Testis (tissue), 3 donors: ENCODE results near the gene RHBDD1. TPM values are rescaled to one million over a fixed set of nuclear protein-coding genes. Genes with fewer than 3 reads are reported as not detected.

Experiments
- DNase-seq: peaks from one replicate; pipeline ENCODE4 v3.0.0-alpha.2; 2019
- H3K27ac ChIP-seq, 2 donors: fragments of 200-600 bp; sonication (generic); one replicate each; pipeline ENCODE4 v1.5.1; 2019
- H3K27me3 ChIP-seq: fragments of 200-600 bp; sonication (generic); one replicate; pipeline ENCODE4 v1.5.1; 2019
- H3K36me3 ChIP-seq: fragments of 200-600 bp; sonication (generic); one replicate; pipeline ENCODE4 v1.5.1; 2017; ENCODE audit warnings: low read depth; ENCODE audit errors: missing control alignments
- H3K4me1 ChIP-seq: fragments of 200-600 bp; sonication (generic); one replicate; pipeline ENCODE4 v1.5.1; 2019
- H3K4me3 ChIP-seq, 2 donors: fragments of 200-600 bp; sonication (generic); one replicate each; pipeline ENCODE4 v1.5.1; 2017 to 2019
- H3K9me3 ChIP-seq: fragments of 200-600 bp; sonication (generic); one replicate; pipeline ENCODE4 v1.5.1; 2017
- CTCF ChIP-seq, 3 experiments: fragments of 450-650 bp in 2 of 3; fragments of 200-600 bp in 1 of 3; sonication (generic) in 1 of 3; IDR thresholded peaks; one replicate each; pipeline ENCODE4 v1.5.1; 2016 to 2019; ENCODE audit warnings: antibody characterized with exemption in 3 of 3, mild to moderate bottlenecking in 2 of 3, moderate library complexity in 1 of 3
- POLR2A ChIP-seq: fragments of 450-650 bp; IDR thresholded peaks from one replicate; pipeline ENCODE4 v1.6.1; 2017; ENCODE audit warnings: antibody characterized with exemption, mild to moderate bottlenecking, moderate library complexity
- WGBS, 2 donors: methylation state at CpG; one replicate each; pipeline ENCODE4 v1.1.5; 2018; 5-methylcytosine and 5-hydroxymethylcytosine counted together
- intact Hi-C: fragments of 100-400 bp; cut with DNase I; formaldehyde crosslinking; loops from one replicate; pipeline ENCODE4 v1.15.1; 2023; ENCODE audit warnings: low total_unique reads
- polyA plus RNA-seq: library from polyadenylated mRNA; stranded (reverse); fragments of 350-450 nt; fragmentation: Illumina TruSeq; extraction: RNeasy Lipid Tissue Mini Kit (QIAGEN cat#74804); gene quantifications from one replicate; pipeline ENCODE4 v1.2.3, GENCODE V29; 2014; ENCODE audit warnings: low read depth, low replicate concordance; ENCODE audit not compliant: insufficient read depth
- small RNA-seq, 2 donors: library from RNA; depleted of rRNA; stranded (forward); fragments of <200 nt; gene quantifications; one replicate each; pipeline ENCODE3, GENCODE V24; 2016
- total RNA-seq, 2 donors: library from RNA; depleted of rRNA; stranded (reverse); fragments of >200 nt; gene quantifications; one replicate each; pipeline ENCODE4 v1.2.3, GENCODE V29; 2016

RHBDD1 gene
- total and polyA plus RNA-seq, 3 donors from 2014 or later, result 38.0 to 49.8 (median 43.4) TPM

- TF ChIP-seq POLR2A (no peak), CTCF (IDR thresholded peaks at IDR 0.05) (no peak)
- DNase-seq, result no peak
- Histone ChIP-seq H3K27ac (no peak overlapping the region), H3K9me3 (no peaks in the 10 kb centered on the region), H3K36me3 (no peaks in the 10 kb centered on the region), H3K27me3 (no peaks in the 10 kb centered on the region), H3K4me3 (no peak overlapping the region), H3K4me1 (no peaks in the 10 kb centered on the region)
- intact Hi-C loops, result no loop called here
- 73 to 82% methylated on average over 1 of the region's 1 CpG for WGBS, 2 donors
Observed at GRCh38 chr2:227038550-227039189, 202.8 kb downstream of the RHBDD1 start.

DNA sequence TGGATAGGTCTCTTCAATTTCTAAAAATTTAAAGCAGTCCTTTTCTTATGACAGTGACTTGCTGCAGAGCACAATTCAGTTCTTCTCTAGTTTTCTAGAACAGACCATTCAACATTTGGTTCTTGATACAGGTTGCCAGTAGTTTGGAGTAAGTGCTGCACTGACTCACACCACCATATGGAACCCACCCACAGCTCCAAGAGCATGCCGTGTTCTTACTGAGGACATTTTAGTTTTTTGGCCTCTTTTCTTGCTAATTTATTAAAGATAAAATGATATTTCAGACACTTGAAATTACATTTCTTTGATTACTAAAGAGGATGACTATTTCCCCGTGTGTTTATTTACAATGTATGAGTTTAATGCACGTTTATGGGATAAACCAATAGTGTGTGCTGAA is 208.1 kb downstream of the RHBDD1 start:
- no peak for DNase-seq
- H3K27me3 ChIP-seq, result no peaks in the 10 kb centered on the region
- H3K9me3 ChIP-seq, result no peaks in the 10 kb centered on the region
- no peaks in the 10 kb centered on the region for H3K36me3 ChIP-seq
- TF ChIP-seq CTCF (IDR thresholded peaks at IDR 0.05), result no peak
- intact Hi-C loops, result no loop called here
- no peak overlapping the region for H3K4me3 ChIP-seq
- H3K4me1 ChIP-seq, result no peaks in the 10 kb centered on the region
- WGBS, 2 donors, result 75% methylated on average over 3 of the region's 3 CpGs
- H3K27ac ChIP-seq, result no peak overlapping the region

Small RNAs within 50 kb of the gene (small RNA-seq; reads per million reads assigned to genes)
- gene RF00554, result 0 reads per million in 2 donors

Other genes starting within 250 kb of the RHBDD1 start
- 1 to 10 TPM; 3.1 to 5.9 TPM for gene IRS1, start 36.2 kb upstream of the RHBDD1 start, total RNA-seq
- gene IRS1, start 36.2 kb upstream of the RHBDD1 start, polyA plus RNA-seq, result 3.1 TPM